ENCODE measurements around the gene PIM2. TPM values are rescaled to one million over a fixed set of nuclear protein-coding genes. Genes with fewer than 3 reads are reported as not detected.

The PIM2 gene
- total and polyA plus RNA-seq, 9 of the 15 experiments (the other 6 are each of a cell fraction or from before 2014, with no cell fraction given) = 67.6 to 191 (median 108) TPM

- TF ChIP-seq, protein P1, sequence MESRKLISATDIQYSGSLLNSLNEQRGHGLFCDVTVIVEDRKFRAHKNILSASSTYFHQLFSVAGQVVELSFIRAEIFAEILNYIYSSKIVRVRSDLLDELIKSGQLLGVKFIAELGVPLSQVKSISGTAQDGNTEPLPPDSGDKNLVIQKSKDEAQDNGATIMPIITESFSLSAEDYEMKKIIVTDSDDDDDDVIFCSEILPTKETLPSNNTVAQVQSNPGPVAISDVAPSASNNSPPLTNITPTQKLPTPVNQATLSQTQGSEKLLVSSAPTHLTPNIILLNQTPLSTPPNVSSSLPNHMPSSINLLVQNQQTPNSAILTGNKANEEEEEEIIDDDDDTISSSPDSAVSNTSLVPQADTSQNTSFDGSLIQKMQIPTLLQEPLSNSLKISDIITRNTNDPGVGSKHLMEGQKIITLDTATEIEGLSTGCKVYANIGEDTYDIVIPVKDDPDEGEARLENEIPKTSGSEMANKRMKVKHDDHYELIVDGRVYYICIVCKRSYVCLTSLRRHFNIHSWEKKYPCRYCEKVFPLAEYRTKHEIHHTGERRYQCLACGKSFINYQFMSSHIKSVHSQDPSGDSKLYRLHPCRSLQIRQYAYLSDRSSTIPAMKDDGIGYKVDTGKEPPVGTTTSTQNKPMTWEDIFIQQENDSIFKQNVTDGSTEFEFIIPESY (CRISPR knock-in tag; IDR thresholded peaks at IDR 0.05) = 0 out of 2 replicates have a peak, but pooled peaks have one; percentile 12
- no peak for TF ChIP-seq BRD9 (IDR thresholded peaks at IDR 0.05; ENCODE audit: low read depth, partially characterized antibody)
- no peak for TF ChIP-seq MECOM (CRISPR knock-in tag; IDR thresholded peaks at IDR 0.05)
- TF ChIP-seq PPARD (CRISPR knock-in tag; IDR thresholded peaks at IDR 0.05) = no peak
- TF ChIP-seq, protein P2, sequence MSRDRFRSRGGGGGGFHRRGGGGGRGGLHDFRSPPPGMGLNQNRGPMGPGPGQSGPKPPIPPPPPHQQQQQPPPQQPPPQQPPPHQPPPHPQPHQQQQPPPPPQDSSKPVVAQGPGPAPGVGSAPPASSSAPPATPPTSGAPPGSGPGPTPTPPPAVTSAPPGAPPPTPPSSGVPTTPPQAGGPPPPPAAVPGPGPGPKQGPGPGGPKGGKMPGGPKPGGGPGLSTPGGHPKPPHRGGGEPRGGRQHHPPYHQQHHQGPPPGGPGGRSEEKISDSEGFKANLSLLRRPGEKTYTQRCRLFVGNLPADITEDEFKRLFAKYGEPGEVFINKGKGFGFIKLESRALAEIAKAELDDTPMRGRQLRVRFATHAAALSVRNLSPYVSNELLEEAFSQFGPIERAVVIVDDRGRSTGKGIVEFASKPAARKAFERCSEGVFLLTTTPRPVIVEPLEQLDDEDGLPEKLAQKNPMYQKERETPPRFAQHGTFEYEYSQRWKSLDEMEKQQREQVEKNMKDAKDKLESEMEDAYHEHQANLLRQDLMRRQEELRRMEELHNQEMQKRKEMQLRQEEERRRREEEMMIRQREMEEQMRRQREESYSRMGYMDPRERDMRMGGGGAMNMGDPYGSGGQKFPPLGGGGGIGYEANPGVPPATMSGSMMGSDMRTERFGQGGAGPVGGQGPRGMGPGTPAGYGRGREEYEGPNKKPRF (IDR thresholded peaks at IDR 0.05; ENCODE audit: low read depth, low read length) = no peak
- TF ChIP-seq RBM34 (IDR thresholded peaks at IDR 0.05; ENCODE audit: borderline replicate concordance, insufficient read depth, low read length) = no peak
- TF ChIP-seq ZNF589 (CRISPR knock-in tag; IDR thresholded peaks at IDR 0.05; ENCODE audit: low read depth) = no peak
- TF ChIP-seq, protein P3, sequence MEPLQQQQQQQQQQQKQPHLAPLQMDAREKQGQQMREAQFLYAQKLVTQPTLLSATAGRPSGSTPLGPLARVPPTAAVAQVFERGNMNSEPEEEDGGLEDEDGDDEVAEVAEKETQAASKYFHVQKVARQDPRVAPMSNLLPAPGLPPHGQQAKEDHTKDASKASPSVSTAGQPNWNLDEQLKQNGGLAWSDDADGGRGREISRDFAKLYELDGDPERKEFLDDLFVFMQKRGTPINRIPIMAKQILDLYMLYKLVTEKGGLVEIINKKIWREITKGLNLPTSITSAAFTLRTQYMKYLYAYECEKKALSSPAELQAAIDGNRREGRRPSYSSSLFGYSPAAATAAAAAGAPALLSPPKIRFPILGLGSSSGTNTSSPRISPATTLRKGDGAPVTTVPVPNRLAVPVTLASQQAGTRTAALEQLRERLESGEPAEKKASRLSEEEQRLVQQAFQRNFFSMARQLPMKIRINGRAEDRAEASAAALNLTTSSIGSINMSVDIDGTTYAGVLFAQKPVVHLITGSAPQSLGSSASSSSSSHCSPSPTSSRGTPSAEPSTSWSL (CRISPR knock-in tag; IDR thresholded peaks at IDR 0.05; ENCODE audit: borderline replicate concordance) = no peak
- TF ChIP-seq, protein P4, sequence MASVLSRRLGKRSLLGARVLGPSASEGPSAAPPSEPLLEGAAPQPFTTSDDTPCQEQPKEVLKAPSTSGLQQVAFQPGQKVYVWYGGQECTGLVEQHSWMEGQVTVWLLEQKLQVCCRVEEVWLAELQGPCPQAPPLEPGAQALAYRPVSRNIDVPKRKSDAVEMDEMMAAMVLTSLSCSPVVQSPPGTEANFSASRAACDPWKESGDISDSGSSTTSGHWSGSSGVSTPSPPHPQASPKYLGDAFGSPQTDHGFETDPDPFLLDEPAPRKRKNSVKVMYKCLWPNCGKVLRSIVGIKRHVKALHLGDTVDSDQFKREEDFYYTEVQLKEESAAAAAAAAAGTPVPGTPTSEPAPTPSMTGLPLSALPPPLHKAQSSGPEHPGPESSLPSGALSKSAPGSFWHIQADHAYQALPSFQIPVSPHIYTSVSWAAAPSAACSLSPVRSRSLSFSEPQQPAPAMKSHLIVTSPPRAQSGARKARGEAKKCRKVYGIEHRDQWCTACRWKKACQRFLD (CRISPR knock-in tag; IDR thresholded peaks at IDR 0.05) = no peak
- TF ChIP-seq, protein P5, sequence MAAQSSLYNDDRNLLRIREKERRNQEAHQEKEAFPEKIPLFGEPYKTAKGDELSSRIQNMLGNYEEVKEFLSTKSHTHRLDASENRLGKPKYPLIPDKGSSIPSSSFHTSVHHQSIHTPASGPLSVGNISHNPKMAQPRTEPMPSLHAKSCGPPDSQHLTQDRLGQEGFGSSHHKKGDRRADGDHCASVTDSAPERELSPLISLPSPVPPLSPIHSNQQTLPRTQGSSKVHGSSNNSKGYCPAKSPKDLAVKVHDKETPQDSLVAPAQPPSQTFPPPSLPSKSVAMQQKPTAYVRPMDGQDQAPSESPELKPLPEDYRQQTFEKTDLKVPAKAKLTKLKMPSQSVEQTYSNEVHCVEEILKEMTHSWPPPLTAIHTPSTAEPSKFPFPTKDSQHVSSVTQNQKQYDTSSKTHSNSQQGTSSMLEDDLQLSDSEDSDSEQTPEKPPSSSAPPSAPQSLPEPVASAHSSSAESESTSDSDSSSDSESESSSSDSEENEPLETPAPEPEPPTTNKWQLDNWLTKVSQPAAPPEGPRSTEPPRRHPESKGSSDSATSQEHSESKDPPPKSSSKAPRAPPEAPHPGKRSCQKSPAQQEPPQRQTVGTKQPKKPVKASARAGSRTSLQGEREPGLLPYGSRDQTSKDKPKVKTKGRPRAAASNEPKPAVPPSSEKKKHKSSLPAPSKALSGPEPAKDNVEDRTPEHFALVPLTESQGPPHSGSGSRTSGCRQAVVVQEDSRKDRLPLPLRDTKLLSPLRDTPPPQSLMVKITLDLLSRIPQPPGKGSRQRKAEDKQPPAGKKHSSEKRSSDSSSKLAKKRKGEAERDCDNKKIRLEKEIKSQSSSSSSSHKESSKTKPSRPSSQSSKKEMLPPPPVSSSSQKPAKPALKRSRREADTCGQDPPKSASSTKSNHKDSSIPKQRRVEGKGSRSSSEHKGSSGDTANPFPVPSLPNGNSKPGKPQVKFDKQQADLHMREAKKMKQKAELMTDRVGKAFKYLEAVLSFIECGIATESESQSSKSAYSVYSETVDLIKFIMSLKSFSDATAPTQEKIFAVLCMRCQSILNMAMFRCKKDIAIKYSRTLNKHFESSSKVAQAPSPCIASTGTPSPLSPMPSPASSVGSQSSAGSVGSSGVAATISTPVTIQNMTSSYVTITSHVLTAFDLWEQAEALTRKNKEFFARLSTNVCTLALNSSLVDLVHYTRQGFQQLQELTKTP (IDR thresholded peaks at IDR 0.05; ENCODE audit: low read depth in 1 of 2, partially characterized antibody in 2 of 2) = no peak
- no peak for TF ChIP-seq SP2 (IDR thresholded peaks at IDR 0.05; ENCODE audit: extremely low read depth, low read depth, low read length, poor library complexity, severe bottlenecking)
- no peak for TF ChIP-seq ZC3H4 (CRISPR knock-in tag; IDR thresholded peaks at IDR 0.05; ENCODE audit: borderline replicate concordance)
- TF ChIP-seq ZKSCAN1 (IDR thresholded peaks at IDR 0.05; ENCODE audit: low read depth, low read length) = no peak
- peak; percentile 25; the same call in 1 of the 2 replicates for TF ChIP-seq CREB1 (IDR thresholded peaks at IDR 0.05)
- no peak for TF ChIP-seq CREB1 (CRISPR knock-in tag; IDR thresholded peaks at IDR 0.05)
These were observed at the start of gene PIM2 (continued) for GRCh38 chrX:48918643-48919340.

All from K562 (cell line).